GM06990 (cell line): Measurements from ENCODE around the gene ZFP1.
"Not testable (repeated sequence)": the region's sequence is repeated elsewhere in the genome, so short reads cannot be mapped to it uniquely, and the experiment has no call there.

Source experiments
- DNase-seq: peaks from one replicate; pipeline ENCODE4 v3.0.0-alpha.2; 2011; ENCODE audit not compliant: insufficient read length; ENCODE audit errors: extremely low read depth
- H3K27me3 ChIP-seq: replicated peaks from 2 replicates; pipeline ENCODE4 v1.6.0; 2011; ENCODE audit warnings: low read length; ENCODE audit not compliant: control insufficient read depth, insufficient read depth
- H3K36me3 ChIP-seq: 2 replicates; pipeline ENCODE4 v1.5.1; 2011; ENCODE audit warnings: low read length; ENCODE audit not compliant: control insufficient read depth, insufficient read depth
- H3K4me3 ChIP-seq: replicated peaks from 2 replicates; pipeline ENCODE4 v1.5.1; 2011; ENCODE audit warnings: low read depth, mild to moderate bottlenecking, control low read depth, low read length
- CTCF ChIP-seq: IDR thresholded peaks from 2 replicates; pipeline ENCODE4 v1.5.1; 2011; ENCODE audit warnings: low read length, control low read depth, mild to moderate bottlenecking, inconsistent platforms; ENCODE audit not compliant: insufficient read depth, poor library complexity, severe bottlenecking

ZFP1 gene

DNA sequence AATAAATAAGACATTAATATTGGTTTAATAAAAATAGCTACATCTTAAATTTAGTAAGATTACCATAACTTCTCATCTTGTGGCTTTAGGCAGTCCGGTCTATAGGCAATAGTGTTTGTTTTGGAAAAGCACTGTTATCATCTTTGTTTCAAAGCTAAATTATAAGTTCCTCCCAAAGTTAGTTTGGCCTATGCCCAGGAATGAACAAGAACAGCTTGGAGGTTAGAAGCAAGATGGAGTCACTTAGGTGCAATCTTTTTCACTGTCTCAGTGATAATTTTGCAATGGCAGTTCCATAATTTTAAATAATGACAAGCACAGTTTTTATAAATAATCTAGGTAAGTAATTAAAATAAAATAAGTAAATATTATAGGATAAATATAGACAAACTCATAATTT lies 25.7 kb upstream of the ZFP1 start:
- H3K36me3 ChIP-seq = no peaks in the 10 kb centered on the region
- H3K27me3 ChIP-seq = no peaks in the 10 kb centered on the region
- no peak for DNase-seq
- H3K4me3 ChIP-seq = no peak overlapping the region
- TF ChIP-seq CTCF = no peak

- TF ChIP-seq CTCF = no peak
- no peak for DNase-seq
- Histone ChIP-seq H3K36me3 (no peaks in the 10 kb centered on the region), H3K4me3 (no peak overlapping the region), H3K27me3 (no peaks in the 10 kb centered on the region)
Measured at GRCh38 chr16:75127713-75128415, 20.5 kb upstream of the ZFP1 start.

GRCh38 chr16:75129421-75130149 lies 18.7 kb upstream of the ZFP1 start:
- H3K27me3 ChIP-seq, DNase-seq, H3K4me3 ChIP-seq, H3K36me3 ChIP-seq: not testable (repeated sequence)

- H3K4me3 ChIP-seq = no peak overlapping the region
- no peak for TF ChIP-seq CTCF
- no peaks in the 10 kb centered on the region for H3K27me3 ChIP-seq
- H3K36me3 ChIP-seq = no peaks in the 10 kb centered on the region
- DNase-seq = no peak
Measured at GRCh38 chr16:75130150-75130771, 18.1 kb upstream of the ZFP1 start.

DNA sequence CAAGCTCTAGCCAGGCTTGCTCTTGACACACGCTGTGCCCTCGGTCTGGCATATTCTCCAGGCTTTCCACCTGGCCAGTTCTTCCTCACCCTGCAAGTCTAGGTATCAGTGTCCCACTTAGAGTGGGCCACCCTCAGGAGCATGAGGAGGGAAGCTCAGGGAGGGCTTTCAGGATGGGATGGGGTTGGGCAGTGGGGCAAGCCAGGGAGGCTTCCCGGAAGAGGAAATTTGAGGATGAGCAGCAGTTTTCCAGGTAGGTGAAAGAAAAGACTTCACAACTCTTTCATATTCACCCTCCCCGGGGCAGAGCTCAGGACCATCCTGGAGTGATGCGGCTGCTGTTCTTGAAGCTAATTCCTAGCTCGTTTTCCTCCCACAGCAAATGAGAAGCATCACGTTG lies 17.2 kb upstream of the ZFP1 start:
- Histone ChIP-seq H3K36me3 (no peaks in the 10 kb centered on the region), H3K27me3 (no peaks in the 10 kb centered on the region), H3K4me3 (no peak overlapping the region)
- DNase-seq = no peak
- TF ChIP-seq CTCF = no peak

DNA sequence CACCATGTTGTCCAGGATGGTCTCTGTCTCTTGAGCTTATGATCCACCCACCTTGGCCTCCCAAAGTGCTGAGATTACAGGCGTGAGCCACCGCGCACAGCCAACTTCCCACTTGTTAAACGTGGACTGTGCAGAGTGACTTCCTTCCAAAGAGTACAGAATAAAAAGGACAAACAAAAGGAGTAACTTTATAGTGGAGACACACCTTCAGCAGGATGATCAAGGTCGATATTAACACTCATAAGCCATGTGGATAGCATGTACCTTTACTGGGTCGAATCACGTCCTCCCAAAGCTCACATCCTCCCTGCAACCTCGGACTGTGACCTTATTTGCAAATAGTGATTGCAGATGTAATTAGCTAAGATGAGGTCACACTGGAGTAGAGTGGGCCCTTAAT lies 10.1 kb upstream of the ZFP1 start:
- Histone ChIP-seq H3K4me3 (no peak overlapping the region), H3K36me3 (no peaks in the 10 kb centered on the region), H3K27me3 (no peaks in the 10 kb centered on the region; the same call in 1 of the 2 replicates)
- DNase-seq = no peak
- no peak for TF ChIP-seq CTCF
